CD8-positive, alpha-beta memory T cell (primary cell): ENCODE data around the gene SLA2. TPM values are rescaled to one million over a fixed set of nuclear protein-coding genes. Genes with fewer than 3 reads are reported as not detected.
"Not testable (repeated sequence)": the region's sequence is repeated elsewhere in the genome, so short reads cannot be mapped to it uniquely, and the experiment has no call there.

Source experiments
- CTCF ChIA-PET: fragments of 350-600 bp; sonication (Branson Sonifier 250); formaldehyde crosslinking; loops from one replicate; lab custom pipeline; 2021; ENCODE audit warnings: antibody characterized with exemption; lab: Charles Lee
- POLR2A ChIA-PET: fragments of 350-600 bp; sonication (Branson Sonifier 250); formaldehyde crosslinking; loops from one replicate; lab custom pipeline; 2021; ENCODE audit warnings: antibody characterized with exemption; lab: Charles Lee
- DNase-seq, 5 donors: peaks; one replicate each; pipeline versions ENCODE4 v3.0.0 to v3.0.0-alpha.2; 2020 to 2022; ENCODE audit warnings: mixed read lengths in 1 of 5
- H3K27ac ChIP-seq: one replicate; pipeline ENCODE4 v1.7.0; 2013; ENCODE audit warnings: low read depth, mild to moderate bottlenecking, low read length, moderate library complexity
- H3K27me3 ChIP-seq: 2 replicates; pipeline ENCODE4 v1.7.0; 2013; ENCODE audit warnings: low read length, mild to moderate bottlenecking; ENCODE audit not compliant: insufficient read depth, poor library complexity, severe bottlenecking
- H3K36me3 ChIP-seq: 2 replicates; pipeline ENCODE4 v1.7.0; 2013; ENCODE audit warnings: mild to moderate bottlenecking, low read length, moderate library complexity; ENCODE audit not compliant: insufficient read depth
- H3K4me1 ChIP-seq: 2 replicates; pipeline ENCODE4 v1.7.0; 2013; ENCODE audit warnings: mild to moderate bottlenecking, low read length, moderate library complexity; ENCODE audit not compliant: insufficient read depth
- H3K4me3 ChIP-seq: 2 replicates; pipeline ENCODE4 v1.7.0; 2013; ENCODE audit warnings: mild to moderate bottlenecking, low read length
- H3K9me3 ChIP-seq: 2 replicates; pipeline ENCODE4 v1.7.0; 2013; ENCODE audit warnings: mild to moderate bottlenecking, low read length
- H3K27ac Mint-ChIP-seq, 8 donors: one replicate each; pipeline ENCODE4 v1.8.0; 2020 to 2021; ENCODE audit warnings: mixed read lengths in 8 of 8, mild to moderate bottlenecking in 6 of 8, inconsistent platforms in 3 of 8, moderate library complexity in 3 of 8
- H3K27me3 Mint-ChIP-seq, 2 donors: one replicate each; pipeline ENCODE4 v1.8.0; 2020 to 2021; ENCODE audit warnings: mixed read lengths in 2 of 2, mild to moderate bottlenecking in 1 of 2, moderate library complexity in 1 of 2
- H3K36me3 Mint-ChIP-seq, 3 donors: one replicate each; pipeline ENCODE4 v1.8.0; 2020 to 2021; ENCODE audit warnings: mixed read lengths in 3 of 3, inconsistent platforms in 1 of 3, mild to moderate bottlenecking in 1 of 3
- H3K4me1 Mint-ChIP-seq, 3 donors: one replicate each; pipeline ENCODE4 v1.8.0; 2020 to 2021; ENCODE audit warnings: mixed read lengths in 3 of 3, inconsistent platforms in 1 of 3, mild to moderate bottlenecking in 1 of 3
- H3K4me3 Mint-ChIP-seq, 7 donors: one replicate each; pipeline ENCODE4 v1.8.0; 2020 to 2021; ENCODE audit warnings: mixed read lengths in 7 of 7, mild to moderate bottlenecking in 6 of 7, moderate library complexity in 4 of 7, inconsistent platforms in 2 of 7
- H3K9me3 Mint-ChIP-seq, 5 donors: one replicate each; pipeline ENCODE4 v1.8.0; 2020 to 2022; ENCODE audit warnings: mixed read lengths in 5 of 5, mild to moderate bottlenecking in 3 of 5, moderate library complexity in 2 of 5, inconsistent platforms in 1 of 5
- polyA plus RNA-seq: library from polyadenylated mRNA; unstranded; fragments of 300-500 nt; fragmentation: Illumina TruSeq; gene quantifications from one replicate; pipeline ENCODE4 v1.2.3, GENCODE V29; 2021
- total RNA-seq, 2 experiments: library from RNA; stranded (reverse); gene quantifications; one replicate each; pipeline ENCODE4 v1.2.3, GENCODE V29; 2021

Gene SLA2
- total RNA-seq (10 to 100 TPM; 47.8 to 51.2 TPM), polyA plus RNA-seq (15.0 TPM)

GRCh38 chr20:36645998-36646397 is at the start of gene SLA2:
SLA2 (minus strand) TSS chr20:36646196; CDS start chr20:36641335, 4,861 bp downstream.
- H3K4me1 Mint-ChIP-seq, result peaks cover 50 to 61% (median 61%) of the 10 kb centered on the region in 3 donors
- peak within 1 kb of the TSS; percentile 71 for H3K27ac ChIP-seq
- no peaks in the 10 kb centered on the region for H3K27me3 ChIP-seq
- no peaks in the 10 kb centered on the region for H3K27me3 Mint-ChIP-seq
- H3K4me1 ChIP-seq, result peaks cover 44% of the 10 kb centered on the region
- peak within 1 kb of the TSS; percentile 94 to 99 (median 97) for H3K4me3 Mint-ChIP-seq
- H3K36me3 ChIP-seq, result peaks cover 5% of the 10 kb centered on the region
- CTCF ChIA-PET, result interaction anchor here (1.0 to 3.5 kb wide), 13 partner anchors 9 to 162 kb away, joined by 3 to 30 read pairs (median 4); partner anchors contain the start of gene RAB5IF
- peaks cover 0 to 45% (median 3%) of the 10 kb centered on the region in 3 donors for H3K36me3 Mint-ChIP-seq
- peak within 1 kb of the TSS; percentile 95 to 99 (median 98) for H3K27ac Mint-ChIP-seq
- POLR2A ChIA-PET, result interaction anchor here (0.6 to 2.8 kb wide), 9 partner anchors 13 to 145 kb away, joined by 3 to 14 read pairs (median 5); partner anchors contain the start of genes NDRG3, RAB5IF and TGIF2
- no peaks in the 10 kb centered on the region for H3K9me3 Mint-ChIP-seq
- no peaks in the 10 kb centered on the region for H3K9me3 ChIP-seq
- H3K4me3 ChIP-seq, result peak within 1 kb of the TSS; percentile 91
- DNase-seq, result peak; percentile 54 to 82 (median 75)

GRCh38 chr20:36695467-36695866 is 49.5 kb upstream of the SLA2 start:
- H3K27ac Mint-ChIP-seq, H3K4me1 ChIP-seq, H3K27me3 Mint-ChIP-seq, H3K27ac ChIP-seq, H3K4me1 Mint-ChIP-seq, H3K27me3 ChIP-seq, POLR2A ChIA-PET, H3K4me3 Mint-ChIP-seq, H3K9me3 Mint-ChIP-seq, CTCF ChIA-PET, H3K36me3 ChIP-seq, H3K4me3 ChIP-seq, DNase-seq, H3K9me3 ChIP-seq: not testable (repeated sequence)
- H3K36me3 Mint-ChIP-seq, result peaks cover 5 to 18% (median 10%) of the 10 kb centered on the region in 3 donors

- POLR2A ChIA-PET, result no interaction called here
Measured at GRCh38 chr20:36688630-36689029, 42.6 kb upstream of the SLA2 start.

GRCh38 chr20:36687850-36688249 is 41.9 kb upstream of the SLA2 start:
- DNase-seq, result no peak
- H3K9me3 Mint-ChIP-seq, result no peaks in the 10 kb centered on the region
- Histone ChIP-seq H3K27me3 (no peaks in the 10 kb centered on the region), H3K4me1 (no peaks in the 10 kb centered on the region), H3K9me3 (no peaks in the 10 kb centered on the region), H3K4me3 (no peak overlapping the region), H3K36me3 (peaks cover 9% of the 10 kb centered on the region), H3K27ac (no peak overlapping the region)
- no peak overlapping the region for H3K27ac Mint-ChIP-seq
- H3K4me3 Mint-ChIP-seq, result no peak overlapping the region
- CTCF ChIA-PET, result no interaction called here
- no peaks in the 10 kb centered on the region for H3K27me3 Mint-ChIP-seq
- peaks cover 0 to 43% (median 3%) of the 10 kb centered on the region in 3 donors for H3K36me3 Mint-ChIP-seq
- no peaks in the 10 kb centered on the region for H3K4me1 Mint-ChIP-seq
- POLR2A ChIA-PET, result no interaction called here

More at GRCh38 chr20:36688630-36689029, 42.6 kb upstream of the SLA2 start:
- H3K4me3 Mint-ChIP-seq, result no peak overlapping the region
- no peak for DNase-seq
- Histone ChIP-seq H3K36me3 (peaks cover 9% of the 10 kb centered on the region), H3K4me1 (no peaks in the 10 kb centered on the region), H3K4me3 (no peak overlapping the region), H3K9me3 (no peaks in the 10 kb centered on the region), H3K27me3 (no peaks in the 10 kb centered on the region), H3K27ac (no peak overlapping the region)
- peak overlapping the region in 2 of 8 donors; percentile 22 to 27 for H3K27ac Mint-ChIP-seq
- CTCF ChIA-PET, result interaction anchor here (1.2 kb wide), 1 partner anchor 9 kb away, joined by 3 read pairs; no protein-coding TSS in a partner anchor
- no peaks in the 10 kb centered on the region for H3K9me3 Mint-ChIP-seq
- no peaks in the 10 kb centered on the region for H3K27me3 Mint-ChIP-seq
- peaks cover 0 to 42% (median 3%) of the 10 kb centered on the region in 3 donors for H3K36me3 Mint-ChIP-seq
- H3K4me1 Mint-ChIP-seq, result no peaks in the 10 kb centered on the region

- no peak for DNase-seq
- Mint-ChIP-seq H3K4me3 (no peak overlapping the region), H3K9me3 (no peaks in the 10 kb centered on the region), H3K27me3 (no peaks in the 10 kb centered on the region), H3K27ac (peak overlapping the region in 1 of 8 donors; percentile 47), H3K4me1 (no peaks in the 10 kb centered on the region), H3K36me3 (peaks cover 3 to 50% (median 9%) of the 10 kb centered on the region in 3 donors)
- Histone ChIP-seq H3K4me1 (no peaks in the 10 kb centered on the region), H3K27me3 (no peaks in the 10 kb centered on the region), H3K9me3 (no peaks in the 10 kb centered on the region), H3K36me3 (peaks cover 15% of the 10 kb centered on the region), H3K27ac (no peak overlapping the region), H3K4me3 (no peak overlapping the region)
- ChIA-PET POLR2A (no interaction called here), CTCF (no interaction called here)
Measured at GRCh38 chr20:36686944-36687343, 40.9 kb upstream of the SLA2 start.

GRCh38 chr20:36686504-36686903 is 40.5 kb upstream of the SLA2 start:
- peak overlapping the region in 2 of 8 donors; percentile 38 to 75 for H3K27ac Mint-ChIP-seq
- ChIA-PET POLR2A (no interaction called here), CTCF (no interaction called here)

GRCh38 chr20:36684747-36685146 is 38.8 kb upstream of the SLA2 start:
- POLR2A ChIA-PET, result no interaction called here
- no peaks in the 10 kb centered on the region for H3K4me1 ChIP-seq
- H3K27me3 ChIP-seq, result no peaks in the 10 kb centered on the region
- H3K36me3 ChIP-seq, result peaks cover 22% of the 10 kb centered on the region
- H3K9me3 Mint-ChIP-seq, result no peaks in the 10 kb centered on the region
- no peak overlapping the region for H3K27ac ChIP-seq
- H3K27me3 Mint-ChIP-seq, result no peaks in the 10 kb centered on the region
- peaks cover 4 to 61% (median 13%) of the 10 kb centered on the region in 3 donors for H3K36me3 Mint-ChIP-seq
- CTCF ChIA-PET, result interaction anchor here (1.4 kb wide), 1 partner anchor 79 kb away, joined by 3 read pairs; the partner anchor contains the start of gene RAB5IF
- no peak overlapping the region for H3K4me3 ChIP-seq
- no peaks in the 10 kb centered on the region for H3K4me1 Mint-ChIP-seq
- peak in 1 of 5 donors; percentile 7 for DNase-seq
- H3K9me3 ChIP-seq, result no peaks in the 10 kb centered on the region
- no peak overlapping the region for H3K4me3 Mint-ChIP-seq
- H3K27ac Mint-ChIP-seq, result no peak overlapping the region

More at GRCh38 chr20:36686504-36686903, 40.5 kb upstream of the SLA2 start:
- Mint-ChIP-seq H3K9me3 (no peaks in the 10 kb centered on the region), H3K4me1 (no peaks in the 10 kb centered on the region), H3K4me3 (no peak overlapping the region), H3K27me3 (no peaks in the 10 kb centered on the region), H3K36me3 (peaks cover 4 to 51% (median 9%) of the 10 kb centered on the region in 3 donors)
- Histone ChIP-seq H3K4me3 (no peak overlapping the region), H3K27ac (no peak overlapping the region), H3K36me3 (peaks cover 15% of the 10 kb centered on the region), H3K9me3 (no peaks in the 10 kb centered on the region), H3K27me3 (no peaks in the 10 kb centered on the region), H3K4me1 (no peaks in the 10 kb centered on the region)
- no peak for DNase-seq

GRCh38 chr20:36682311-36682710 is 36.3 kb upstream of the SLA2 start:
- CTCF ChIA-PET, result interaction anchor here (1.6 kb wide), 1 partner anchor 9 kb away, joined by 4 read pairs; no protein-coding TSS in a partner anchor
- Histone ChIP-seq H3K4me3 (no peak overlapping the region), H3K27ac (no peak overlapping the region), H3K9me3 (no peaks in the 10 kb centered on the region), H3K36me3 (peaks cover 22% of the 10 kb centered on the region), H3K4me1 (no peaks in the 10 kb centered on the region), H3K27me3 (no peaks in the 10 kb centered on the region)
- Mint-ChIP-seq H3K27me3 (no peaks in the 10 kb centered on the region), H3K27ac (peak overlapping the region in 1 of 8 donors; percentile 32), H3K9me3 (no peaks in the 10 kb centered on the region), H3K36me3 (peaks cover 4 to 59% (median 14%) of the 10 kb centered on the region in 3 donors), H3K4me1 (no peaks in the 10 kb centered on the region), H3K4me3 (no peak overlapping the region)
- DNase-seq, result no peak
- POLR2A ChIA-PET, result no interaction called here
